ENCODE measurements around the gene SLC36A1. TPM values are rescaled to one million over a fixed set of nuclear protein-coding genes. Genes with fewer than 3 reads are reported as not detected.

The SLC36A1 gene
- total RNA-seq, 1 donor from 2014 or later = 24.9 TPM

DNA sequence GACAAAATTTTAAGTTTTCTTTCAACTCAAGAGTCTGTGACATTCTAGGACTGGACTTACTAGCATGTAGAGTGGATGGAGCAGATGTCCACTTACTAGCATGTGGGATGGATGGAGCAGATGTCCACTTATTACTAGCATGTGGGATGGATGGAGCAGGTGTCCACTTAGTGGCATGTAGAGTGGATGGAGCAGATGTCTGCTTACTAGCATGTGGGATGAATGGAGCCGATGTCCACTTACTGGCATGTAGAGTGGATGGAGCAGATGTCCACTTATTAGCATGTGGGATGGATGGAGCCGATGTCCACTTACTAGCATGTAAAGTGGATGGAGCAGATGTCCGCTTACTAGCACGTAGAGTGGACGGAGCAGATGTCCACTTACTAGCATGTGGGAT is 2.4 kb downstream of the SLC36A1 start:
- no peak for ATAC-seq
- DNase-seq (ENCODE audit: low spot score) = no peak
- intact Hi-C loops (cut with DNase I) = loop anchor here (10.0 kb wide), 2 partner anchors 205 to 295 kb away; no protein-coding TSS in a partner anchor

GRCh38 chr5:151450605-151451004 is 3.2 kb downstream of the SLC36A1 start:
- ATAC-seq = no peak

GRCh38 chr5:151451626-151452520 is 4.5 kb downstream of the SLC36A1 start:
- intact Hi-C loops (cut with DNase I) = no loop called here
- DNase-seq (ENCODE audit: low spot score) (no peak), ATAC-seq (peak; percentile 7)

More at GRCh38 chr5:151450605-151451004, 3.2 kb downstream of the SLC36A1 start:
- intact Hi-C loops (cut with DNase I) = no loop called here
- DNase-seq (ENCODE audit: low spot score) = no peak

- DNase-seq (ENCODE audit: low spot score) (no peak), ATAC-seq (peak; percentile 26)
- intact Hi-C loops (cut with DNase I) = no loop called here
Measured at GRCh38 chr5:151454166-151454565, 6.8 kb downstream of the SLC36A1 start.

DNA sequence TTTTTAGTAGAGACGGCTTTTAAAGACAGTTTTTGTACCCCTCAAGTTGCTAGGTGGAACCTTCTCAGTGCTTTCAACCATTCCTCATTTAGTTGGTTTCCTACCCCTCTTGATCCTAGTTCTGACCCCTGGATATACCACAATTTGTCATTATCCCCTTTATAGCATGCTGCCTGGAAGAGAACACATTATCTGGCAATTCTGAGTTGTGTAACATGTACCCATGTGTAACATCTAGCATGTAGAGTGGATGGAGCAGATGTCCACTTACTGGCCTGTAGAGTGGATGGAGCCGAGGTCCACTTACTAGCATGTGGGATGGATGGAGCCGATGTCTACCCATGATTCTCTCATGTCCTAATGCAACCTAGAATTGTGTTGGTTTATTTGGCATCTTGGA is 7.5 kb downstream of the SLC36A1 start:
- ATAC-seq (no peak), DNase-seq (ENCODE audit: low spot score) (no peak)
- intact Hi-C loops (cut with DNase I) = no loop called here

DNA sequence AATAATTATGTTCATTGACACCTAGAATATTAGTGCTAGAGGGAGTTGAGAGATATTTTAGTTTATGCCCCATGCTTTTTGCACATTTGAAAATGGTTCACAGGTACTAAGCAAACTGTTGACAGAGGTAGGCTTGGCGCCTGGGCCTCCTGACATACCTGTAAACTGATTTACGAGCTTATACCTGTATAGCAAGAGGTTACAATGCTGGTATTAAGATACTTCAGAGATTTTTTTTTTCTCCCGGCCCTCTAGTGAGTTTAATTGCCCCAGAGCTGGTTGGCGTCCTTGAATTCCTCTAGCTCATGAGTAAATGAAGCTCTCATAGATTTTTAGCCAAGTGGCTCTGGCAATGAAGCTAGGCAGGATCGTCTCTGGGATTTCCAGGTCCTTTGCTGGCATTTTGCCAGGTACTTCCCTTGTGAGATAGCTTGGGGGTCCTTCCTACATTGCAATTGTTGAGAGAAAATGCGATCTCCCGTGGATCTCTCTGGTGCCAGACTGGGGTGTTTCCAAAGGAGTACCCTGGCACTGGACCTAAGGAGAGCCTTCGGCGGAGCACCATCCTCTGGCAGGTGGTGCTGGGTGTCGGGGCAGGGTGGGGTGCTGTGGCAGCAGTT is 9.0 kb downstream of the SLC36A1 start:
- ATAC-seq = no peak

GRCh38 chr5:151458314-151458713 is 10.9 kb downstream of the SLC36A1 start:
- intact Hi-C loops (cut with DNase I) = no loop called here
- DNase-seq (ENCODE audit: low spot score) (no peak), ATAC-seq (no peak)

More for the DNA sequence above, 9.0 kb downstream of the SLC36A1 start:
- no peak for DNase-seq (ENCODE audit: low spot score)
- intact Hi-C loops (cut with DNase I) = no loop called here

- intact Hi-C loops (cut with DNase I) = no loop called here
- no peak for DNase-seq (ENCODE audit: low spot score)
- ATAC-seq = no peak
Measured at GRCh38 chr5:151459680-151460324, 12.4 kb downstream of the SLC36A1 start.

GRCh38 chr5:151461312-151461711 is 13.9 kb downstream of the SLC36A1 start:
- intact Hi-C loops (cut with DNase I) = no loop called here
- ATAC-seq (no peak), DNase-seq (ENCODE audit: low spot score) (no peak)

DNA sequence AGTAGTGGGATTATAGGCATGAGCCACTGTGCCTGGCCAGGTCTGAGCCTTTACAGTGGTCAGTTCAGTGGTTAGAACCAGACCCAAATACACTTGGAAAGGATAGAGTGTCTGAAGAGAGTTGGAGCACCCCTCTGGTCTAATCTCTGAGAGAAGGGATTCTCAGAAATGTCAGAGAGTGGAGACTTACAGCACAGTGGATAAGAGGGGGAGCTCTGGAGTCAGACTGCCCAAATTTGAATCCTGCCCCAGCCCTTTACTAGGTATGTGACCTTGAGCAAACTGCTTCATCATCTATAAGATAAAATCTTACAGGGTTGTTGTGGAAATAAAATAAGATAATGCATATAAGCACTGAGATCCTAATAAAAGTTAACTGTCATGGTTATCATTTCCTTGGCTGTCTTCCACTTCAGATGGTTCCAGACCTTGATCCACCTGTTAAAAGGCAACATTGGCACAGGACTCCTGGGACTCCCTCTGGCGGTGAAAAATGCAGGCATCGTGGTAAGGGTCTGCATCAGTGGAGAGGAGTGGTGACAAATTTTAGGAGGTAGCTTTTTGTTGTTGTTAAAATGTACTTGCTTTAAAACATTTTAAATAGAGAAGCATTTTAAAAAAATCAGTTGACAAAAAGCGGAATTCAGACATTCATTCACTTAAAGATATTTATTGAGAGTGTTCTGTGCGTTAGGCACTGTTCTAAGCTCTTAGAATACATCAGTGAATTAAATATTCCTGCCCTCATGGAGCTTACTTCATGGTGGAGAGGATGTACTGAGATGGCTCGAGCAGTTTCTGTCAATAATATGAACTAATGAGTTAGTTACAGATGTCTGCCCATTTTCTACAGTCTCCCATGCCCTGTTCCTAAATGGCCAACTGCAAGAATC is 16.0 kb downstream of the SLC36A1 start:
- intact Hi-C loops (cut with DNase I) = no loop called here
- DNase-seq (ENCODE audit: low spot score) (no peak), ATAC-seq (no peak)

DNA sequence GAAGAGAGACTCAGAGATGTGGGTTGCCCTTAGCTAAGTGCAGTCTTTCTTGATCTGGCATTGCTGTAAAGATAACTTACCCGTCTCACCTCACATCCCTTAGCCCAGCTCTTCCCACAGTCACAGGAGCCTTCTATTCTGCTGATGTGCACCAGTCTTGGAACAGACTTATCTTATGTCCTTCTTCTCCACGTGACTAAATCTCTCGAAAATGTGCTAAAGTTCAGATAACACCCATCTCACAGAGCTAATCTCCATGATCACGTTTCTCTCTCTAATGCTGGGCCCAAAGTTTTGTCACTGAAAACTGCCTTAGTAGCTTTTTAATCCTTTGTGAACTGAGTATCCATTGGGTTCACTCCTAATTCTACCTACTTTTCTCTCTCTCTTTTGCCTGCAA is 16.7 kb downstream of the SLC36A1 start:
- no peak for ATAC-seq
- DNase-seq (ENCODE audit: low spot score) = no peak
- intact Hi-C loops (cut with DNase I) = no loop called here

DNA sequence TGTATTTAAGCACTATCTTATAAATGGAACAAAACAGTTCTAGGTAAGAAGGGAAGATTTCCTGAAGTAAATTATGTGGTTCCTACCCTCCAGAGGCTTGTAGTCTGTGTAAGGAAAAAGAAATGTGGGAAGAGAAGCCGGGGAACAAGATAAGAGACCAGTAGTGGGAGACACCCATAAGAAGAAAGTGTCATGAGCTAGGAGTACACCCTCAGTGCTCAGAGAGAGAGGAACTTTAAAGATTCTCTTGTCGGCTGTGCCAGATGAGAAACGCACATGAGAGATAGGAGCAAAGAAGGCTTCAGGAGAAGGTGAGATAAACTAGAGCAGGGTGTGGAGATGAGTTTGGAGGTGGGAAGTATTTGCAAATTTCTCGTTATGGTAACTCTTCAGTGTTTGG is 18.1 kb downstream of the SLC36A1 start:
- intact Hi-C loops (cut with DNase I) = no loop called here
- no peak for ATAC-seq
- no peak for DNase-seq (ENCODE audit: low spot score)

GRCh38 chr5:151467576-151467975 is 20.2 kb downstream of the SLC36A1 start:
- ATAC-seq = no peak
- intact Hi-C loops (cut with DNase I) = no loop called here
- DNase-seq (ENCODE audit: low spot score) = no peak

DNA sequence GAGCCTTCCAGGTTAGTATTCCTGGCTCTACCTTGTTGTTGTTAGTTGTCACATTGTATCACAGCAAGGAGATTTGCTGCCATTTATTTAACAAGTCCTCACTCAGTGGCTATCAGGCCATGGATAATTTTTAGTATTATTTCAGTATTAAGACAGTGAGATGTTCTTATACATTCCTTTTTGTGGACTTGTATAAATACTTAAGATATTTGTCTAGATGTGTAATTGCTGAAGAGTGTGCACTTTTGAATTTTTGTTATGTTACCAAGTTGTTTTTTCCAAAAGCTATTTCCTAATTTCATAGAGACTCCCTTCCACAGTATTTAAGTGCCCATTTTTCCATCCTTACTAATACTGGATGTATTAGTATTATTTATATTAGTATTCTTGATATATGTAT is 22.0 kb downstream of the SLC36A1 start:
- DNase-seq (ENCODE audit: low spot score) = no peak
- intact Hi-C loops (cut with DNase I) = no loop called here
- no peak for ATAC-seq

GRCh38 chr5:151469992-151470391 is 22.6 kb downstream of the SLC36A1 start:
- intact Hi-C loops (cut with DNase I) = no loop called here
- ATAC-seq (no peak), DNase-seq (ENCODE audit: low spot score) (no peak)

DNA sequence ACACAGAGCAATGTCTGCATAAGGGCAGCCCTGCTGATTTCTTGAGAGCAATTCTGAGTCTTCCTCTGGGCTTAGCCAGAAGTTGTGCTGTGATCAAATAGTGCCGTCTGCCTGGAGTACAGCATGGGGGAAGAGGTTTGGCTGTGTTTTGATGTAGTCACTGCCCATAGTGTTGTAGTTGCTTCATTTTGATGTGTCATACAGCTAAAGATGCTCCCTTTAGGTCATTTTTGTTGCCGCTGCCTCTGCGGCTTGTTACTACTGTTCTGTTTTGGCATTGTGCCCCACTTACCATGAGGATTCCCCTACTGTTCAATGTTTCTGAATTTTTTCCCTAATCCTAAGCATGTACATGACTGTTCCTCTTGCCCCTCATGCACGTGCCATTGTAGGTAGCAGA is 23.0 kb downstream of the SLC36A1 start:
- intact Hi-C loops (cut with DNase I) = no loop called here
- DNase-seq (ENCODE audit: low spot score) = no peak
- ATAC-seq = no peak

- ATAC-seq = no peak
- intact Hi-C loops (cut with DNase I) = no loop called here
Measured at GRCh38 chr5:151471276-151471675, 23.9 kb downstream of the SLC36A1 start.

DNA sequence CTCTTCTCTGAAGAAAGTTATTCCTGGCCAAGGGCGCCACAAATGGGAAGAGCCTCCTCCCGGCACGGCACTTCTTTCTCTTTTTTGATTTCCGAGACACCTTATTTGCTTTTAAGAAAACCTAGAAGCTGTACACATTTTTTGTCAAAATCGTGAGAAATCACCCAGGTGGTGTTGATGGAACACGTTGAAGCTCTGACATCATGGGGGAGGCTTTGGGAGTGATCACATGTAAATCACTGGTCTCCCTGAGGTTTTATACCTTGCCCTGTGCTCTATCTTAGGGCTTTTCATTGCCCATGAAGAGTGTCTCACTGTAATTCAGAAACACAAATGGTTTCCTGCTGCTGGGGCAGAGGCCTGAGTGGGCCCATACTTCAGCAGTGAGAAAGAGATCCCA is 27.4 kb downstream of the SLC36A1 start:
- intact Hi-C loops (cut with DNase I) = no loop called here
- DNase-seq (ENCODE audit: low spot score) (no peak), ATAC-seq (no peak)

More at GRCh38 chr5:151471276-151471675, 23.9 kb downstream of the SLC36A1 start:
- DNase-seq (ENCODE audit: low spot score) = no peak

GRCh38 chr5:151475388-151475787 is 28.0 kb downstream of the SLC36A1 start:
- DNase-seq (ENCODE audit: low spot score) (no peak), ATAC-seq (no peak)
- intact Hi-C loops (cut with DNase I) = no loop called here
